Activated naive CD8-positive, alpha-beta T cell treated with anti-CD3 and anti-CD28 coated beads, Interleukin-2, amount 50 U/mL, for 16 hours (primary cell): ENCODE measurements around the gene SLC22A9.

Experiments used
- DNase-seq: peaks from one replicate; pipeline ENCODE4 v3.0.0-alpha.2; 2020; ENCODE audit warnings: low read depth, low spot score

Gene SLC22A9

DNA sequence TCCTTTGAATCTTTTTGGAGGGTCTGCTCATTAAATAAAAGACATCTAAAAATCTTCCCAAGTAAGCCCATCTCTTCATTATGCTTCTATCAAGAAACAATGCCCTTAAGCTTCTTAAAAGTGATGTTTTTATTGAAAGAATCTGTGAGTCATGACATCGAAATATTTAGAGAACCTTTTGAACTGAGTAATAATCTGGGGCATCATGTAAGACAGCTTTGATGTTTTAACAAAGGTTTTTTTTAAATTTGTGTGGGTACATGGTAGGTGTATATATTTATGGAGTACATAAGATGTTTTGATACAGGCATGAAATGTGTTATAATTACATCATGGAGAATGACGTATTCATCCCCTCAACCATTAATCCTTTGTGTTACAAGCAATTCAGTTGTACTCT, 74.6 kb downstream of the SLC22A9 start:
- no peak for DNase-seq

GRCh38 chr11:63445118-63445517, 75.5 kb downstream of the SLC22A9 start:
- DNase-seq, result no peak

DNA sequence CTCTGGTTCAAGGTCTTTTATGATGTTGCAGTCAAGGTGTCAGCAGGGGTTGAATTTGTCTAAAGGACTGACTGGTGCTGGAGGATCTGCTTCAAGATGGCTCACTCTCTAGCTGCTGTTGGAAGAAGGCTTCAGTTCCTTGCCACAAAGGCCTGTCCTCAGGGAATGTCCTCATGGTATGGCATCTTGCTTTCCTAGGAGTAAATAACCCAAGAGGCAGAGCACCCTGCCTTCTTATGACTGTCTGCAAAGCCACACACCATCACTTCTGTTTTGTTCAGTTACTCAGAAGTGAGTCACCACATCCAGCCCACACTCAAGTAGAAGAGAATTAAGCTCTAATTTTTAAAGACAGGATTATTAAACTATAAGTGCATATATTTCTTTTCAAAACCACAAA, 76.1 kb downstream of the SLC22A9 start:
- DNase-seq, result no peak

GRCh38 chr11:63448646-63449045, 79.1 kb downstream of the SLC22A9 start:
- DNase-seq, result no peak

- DNase-seq, result no peak
Observed at GRCh38 chr11:63459586-63459985, 90.0 kb downstream of the SLC22A9 start.
